ENCODE data around the gene PSMC5.

DNA sequence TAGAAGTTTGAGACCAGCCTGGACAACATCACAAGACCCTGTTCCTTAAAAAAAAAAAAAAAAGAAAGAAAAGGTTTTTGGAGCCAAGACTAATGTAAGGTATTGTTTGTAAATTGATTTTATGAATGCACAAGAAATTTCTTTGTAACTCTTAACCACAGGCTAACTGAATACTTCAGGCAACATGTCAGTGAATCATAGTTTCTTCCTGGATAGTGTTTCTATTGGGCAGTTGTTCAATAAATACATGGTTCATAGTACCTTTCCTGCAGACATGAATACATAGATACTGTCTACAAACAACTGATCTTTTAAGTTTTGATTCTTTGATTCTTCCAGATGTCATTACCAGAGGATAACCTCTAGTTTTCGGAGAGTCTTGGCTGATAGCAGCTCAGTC lies 41.7 kb upstream of the PSMC5 start:
- TF ChIP-seq CTCF (IDR thresholded peaks at IDR 0.05) (no peak), POLR2A (IDR thresholded peaks at IDR 0.05) (no peak)

Measured in gastroesophageal sphincter (tissue), 3 donors.